ENCODE measurements around the gene ADAM12.

The ADAM12 gene

DNA sequence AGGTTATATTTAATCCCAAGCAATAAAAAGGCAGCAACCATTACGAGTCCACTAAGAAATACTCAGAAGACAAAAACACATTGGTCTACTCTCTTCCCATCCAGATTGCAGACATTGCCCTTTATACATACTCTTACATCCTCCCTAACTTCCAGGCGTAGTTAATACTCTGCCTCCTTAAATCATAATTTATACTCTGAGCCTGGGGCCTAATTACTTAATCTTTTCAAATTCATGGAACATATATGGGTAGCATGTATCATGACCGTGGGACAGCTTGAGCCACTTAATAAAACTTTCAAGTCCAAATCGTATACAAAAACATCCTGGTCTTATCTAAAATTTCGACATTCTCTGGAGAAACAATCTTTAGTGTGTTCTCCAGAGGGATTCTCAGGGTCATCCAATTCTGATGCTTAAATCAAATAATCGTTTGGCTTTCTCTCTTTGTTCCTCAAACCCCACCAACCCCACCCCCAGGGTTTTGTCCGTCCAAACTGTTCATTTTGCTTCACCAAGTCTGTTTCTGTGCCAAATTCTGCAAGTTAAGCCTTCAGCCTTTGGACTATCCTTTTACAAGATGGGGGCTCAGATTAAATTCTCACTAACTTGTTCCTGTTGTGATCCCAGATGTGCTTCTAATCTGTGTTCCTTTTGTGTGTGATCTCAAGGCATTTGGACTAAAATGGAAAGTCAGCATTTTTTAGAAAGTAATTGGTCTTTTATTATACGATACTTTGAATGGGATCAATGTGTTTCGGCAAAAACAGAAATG lies 86.4 kb downstream of the ADAM12 start:
- TF ChIP-seq CTCF (IDR thresholded peaks at IDR 0.05; ENCODE audit: control insufficient read depth, insufficient read depth, low read depth, low read length, missing control alignments) = no peak
- no peak overlapping the region for H3K4me3 ChIP-seq (ENCODE audit: control insufficient read depth, low read depth, low read length)
- DNase-seq (ENCODE audit: low read depth) = no peak

GRCh38 chr10:126294451-126294850 lies 93.8 kb downstream of the ADAM12 start:
- no peak overlapping the region for H3K4me3 ChIP-seq (ENCODE audit: control insufficient read depth, low read depth, low read length)
- no peak for TF ChIP-seq CTCF (IDR thresholded peaks at IDR 0.05; ENCODE audit: control insufficient read depth, insufficient read depth, low read depth, low read length, missing control alignments)
- no peak for DNase-seq (ENCODE audit: low read depth)

DNA sequence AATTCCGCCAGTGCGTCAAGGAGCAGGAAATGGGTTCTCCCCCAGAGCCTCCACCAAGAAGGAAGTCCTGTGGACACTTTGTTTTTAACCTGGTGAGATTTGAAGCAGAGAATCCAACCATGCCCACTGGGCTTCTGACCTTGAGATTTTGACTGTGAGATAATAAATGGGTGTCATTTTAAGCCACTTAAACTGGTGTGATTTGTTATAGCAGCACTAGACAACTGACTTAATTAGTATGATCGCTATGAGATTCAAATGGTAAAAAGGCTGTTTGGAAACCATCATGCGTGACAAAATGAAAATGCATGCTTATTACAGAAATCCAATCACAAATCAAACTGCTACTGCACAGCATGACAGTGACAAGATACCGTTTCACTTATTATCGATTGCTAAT lies 98.0 kb downstream of the ADAM12 start:
- DNase-seq (ENCODE audit: low read depth) = no peak
- H3K4me3 ChIP-seq (ENCODE audit: control insufficient read depth, low read depth, low read length) = no peak overlapping the region
- TF ChIP-seq CTCF (IDR thresholded peaks at IDR 0.05; ENCODE audit: control insufficient read depth, insufficient read depth, low read depth, low read length, missing control alignments) = no peak

DNA sequence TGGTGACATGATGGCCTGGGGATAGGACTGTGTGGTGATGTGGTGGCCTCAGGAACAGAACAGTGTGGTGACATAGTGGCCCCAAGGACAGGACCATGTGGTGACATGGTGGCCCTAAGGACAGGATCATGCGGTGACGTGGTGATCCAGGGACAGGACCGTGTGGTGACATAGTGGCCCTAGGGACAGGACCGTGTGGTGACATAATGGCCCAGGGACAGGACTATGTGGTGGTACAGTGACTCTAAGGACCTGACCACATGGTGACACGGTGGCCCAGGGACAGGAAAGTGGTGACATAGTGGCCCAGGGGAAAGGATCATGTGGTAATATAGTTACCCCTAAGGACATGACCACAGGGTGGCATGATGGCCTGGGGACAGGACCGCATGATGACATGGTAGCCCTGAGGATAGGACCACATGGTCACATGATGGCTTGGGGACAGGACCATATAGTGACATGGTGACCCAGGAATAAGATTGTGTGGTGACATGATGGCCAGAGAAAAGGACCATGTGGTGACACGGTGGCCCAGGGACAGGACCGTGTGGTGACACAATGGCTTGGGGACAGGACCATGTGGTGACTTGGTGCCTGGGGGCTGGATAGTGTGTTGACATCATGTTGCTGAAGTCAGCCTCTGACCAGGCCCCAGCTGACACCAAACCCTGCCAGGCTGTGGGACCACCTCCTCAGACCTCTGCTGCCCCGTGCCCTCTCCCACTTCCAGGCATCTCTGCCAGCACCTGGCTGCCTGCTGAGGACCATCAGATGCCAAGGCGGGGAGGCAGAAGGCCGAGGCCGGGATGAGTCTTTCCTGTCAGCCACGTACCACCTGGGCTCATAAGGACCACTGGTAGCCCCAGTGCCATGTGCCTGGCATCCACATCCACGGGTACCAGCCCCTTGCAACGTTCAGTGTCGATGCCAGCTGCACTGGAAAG lies 99.5 kb downstream of the ADAM12 start:
- no peak for TF ChIP-seq CTCF (IDR thresholded peaks at IDR 0.05; ENCODE audit: control insufficient read depth, insufficient read depth, low read depth, low read length, missing control alignments)
- H3K4me3 ChIP-seq (ENCODE audit: control insufficient read depth, low read depth, low read length) = no peak overlapping the region
- no peak for DNase-seq (ENCODE audit: low read depth)

- no peak for TF ChIP-seq CTCF (IDR thresholded peaks at IDR 0.05; ENCODE audit: control insufficient read depth, insufficient read depth, low read depth, low read length, missing control alignments)
- no peak for DNase-seq (ENCODE audit: low read depth)
- H3K4me3 ChIP-seq (ENCODE audit: control insufficient read depth, low read depth, low read length) = no peak overlapping the region
Measured at GRCh38 chr10:126286256-126286780, 102.0 kb downstream of the ADAM12 start.

- no peak overlapping the region for H3K4me3 ChIP-seq (ENCODE audit: control insufficient read depth, low read depth, low read length)
- no peak for DNase-seq (ENCODE audit: low read depth)
- TF ChIP-seq CTCF (IDR thresholded peaks at IDR 0.05; ENCODE audit: control insufficient read depth, insufficient read depth, low read depth, low read length, missing control alignments) = no peak
Measured at GRCh38 chr10:126283307-126283706, 105.0 kb downstream of the ADAM12 start.
